ENCODE results near the gene VEZT.

GRCh38 chr12:95328708-95329107, 111.1 kb downstream of the VEZT start:
- TF ChIP-seq ZFX (IDR thresholded peaks at IDR 0.05): no peak
- no peak for TF ChIP-seq CTCF (conservative IDR thresholded peaks at IDR 0.05)

All from C4-2B (cell line).